Fibroblast of skin of left biceps (primary cell): Measurements from ENCODE around the gene ANKRD10.
"Not testable (repeated sequence)": the region's sequence is repeated elsewhere in the genome, so short reads cannot be mapped to it uniquely, and the experiment has no call there.

Experiments used
- DNase-seq, 2 experiments: peaks; one replicate each; pipeline ENCODE4 v3.0.0-alpha.2; 2013; ENCODE audit warnings: low read depth in 2 of 2

ANKRD10 gene

GRCh38 chr13:110866491-110867170, 48.2 kb downstream of the ANKRD10 start:
- no peak for DNase-seq

- DNase-seq: no peak
Measured at GRCh38 chr13:110863685-110864084, 51.2 kb downstream of the ANKRD10 start.

- DNase-seq: no peak
Measured at GRCh38 chr13:110860983-110861382, 53.9 kb downstream of the ANKRD10 start.

GRCh38 chr13:110856942-110857835, 57.7 kb downstream of the ANKRD10 start:
- DNase-seq: no peak

GRCh38 chr13:110855363-110855762, 59.5 kb downstream of the ANKRD10 start:
- no peak for DNase-seq

GRCh38 chr13:110854866-110855265, 60.0 kb downstream of the ANKRD10 start:
- no peak for DNase-seq

- DNase-seq: no peak
Measured at GRCh38 chr13:110853235-110853721, 61.6 kb downstream of the ANKRD10 start.

GRCh38 chr13:110850840-110851239, 64.0 kb downstream of the ANKRD10 start:
- DNase-seq: no peak

- no peak for DNase-seq
Measured at GRCh38 chr13:110850006-110850405, 64.9 kb downstream of the ANKRD10 start.

- no peak for DNase-seq
Measured at GRCh38 chr13:110845520-110845919, 69.3 kb downstream of the ANKRD10 start.

- no peak for DNase-seq
Measured at GRCh38 chr13:110841846-110842245, 73.0 kb downstream of the ANKRD10 start.

GRCh38 chr13:110841406-110841805, 73.5 kb downstream of the ANKRD10 start:
- no peak for DNase-seq

- no peak for DNase-seq
Measured at GRCh38 chr13:110838867-110839538, 75.9 kb downstream of the ANKRD10 start.

- DNase-seq: no peak
Measured at GRCh38 chr13:110838116-110838515, 76.8 kb downstream of the ANKRD10 start.

- not testable (repeated sequence) for DNase-seq
Measured at GRCh38 chr13:110837397-110838061, 77.3 kb downstream of the ANKRD10 start.

- DNase-seq: no peak
Measured at GRCh38 chr13:110836605-110836903, 78.3 kb downstream of the ANKRD10 start.

- DNase-seq: no peak
Measured at GRCh38 chr13:110835721-110836604, 78.9 kb downstream of the ANKRD10 start.

GRCh38 chr13:110834572-110834971, 80.3 kb downstream of the ANKRD10 start:
- no peak for DNase-seq

GRCh38 chr13:110832531-110832930, 82.3 kb downstream of the ANKRD10 start:
- DNase-seq: no peak

- no peak for DNase-seq
Measured at GRCh38 chr13:110832205-110832479, 82.7 kb downstream of the ANKRD10 start.
